Measurements from ENCODE around the gene DDX20.

GRCh38 chr1:111779546-111779945 is 23.8 kb downstream of the DDX20 start:
- TF ChIP-seq POLR2AphosphoS5 (IDR thresholded peaks at IDR 0.05; ENCODE audit: low read depth, low read length) (no peak), POLR2A (IDR thresholded peaks at IDR 0.05; ENCODE audit: low read depth, low read length) (no peak), SPI1 (IDR thresholded peaks at IDR 0.05; ENCODE audit: low read depth, low read length) (no peak), TAF1 (IDR thresholded peaks at IDR 0.05; ENCODE audit: low read depth, low read length) (no peak), POU2F2 (IDR thresholded peaks at IDR 0.05; ENCODE audit: low read depth, low read length) (no peak)

Data from GM12891 (cell line).